Astrocyte (in vitro differentiated cells and primary cell): ENCODE measurements around the gene ASTN1.

Source experiments
- EZH2 ChIP-seq: IDR thresholded peaks from 2 replicates; pipeline ENCODE4 v1.6.1; 2012; ENCODE audit warnings: mild to moderate bottlenecking, low read length, inconsistent platforms; ENCODE audit not compliant: insufficient read depth
- TF ChIP-seq, protein P1 (sequence below): IDR thresholded peaks from 2 replicates; pipeline ENCODE4 v1.5.1; 2011; ENCODE audit warnings: low read depth, mild to moderate bottlenecking, inconsistent platforms, low read length, moderate library complexity; ENCODE audit not compliant: insufficient read depth

DNA sequence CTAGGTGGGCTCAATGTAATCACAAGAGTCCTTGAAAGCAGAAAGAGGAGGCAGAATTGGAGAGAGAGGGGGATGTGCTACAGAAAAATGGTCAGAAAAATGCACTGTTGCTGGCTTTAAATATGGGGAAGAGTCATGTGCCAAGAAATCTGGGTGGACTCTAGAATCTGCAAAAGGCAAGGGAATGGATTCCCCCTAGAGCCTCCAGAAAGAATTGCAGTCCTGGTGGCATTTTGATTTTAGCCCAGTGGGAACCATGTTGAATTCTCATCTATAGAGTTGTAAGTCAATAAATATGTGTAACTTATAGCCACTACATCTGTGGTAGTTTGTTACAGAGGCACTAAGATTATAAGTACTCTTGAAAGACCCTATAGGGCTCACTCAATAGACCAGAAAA is 210.3 kb downstream of the ASTN1 start:
- TF ChIP-seq, protein P1, sequence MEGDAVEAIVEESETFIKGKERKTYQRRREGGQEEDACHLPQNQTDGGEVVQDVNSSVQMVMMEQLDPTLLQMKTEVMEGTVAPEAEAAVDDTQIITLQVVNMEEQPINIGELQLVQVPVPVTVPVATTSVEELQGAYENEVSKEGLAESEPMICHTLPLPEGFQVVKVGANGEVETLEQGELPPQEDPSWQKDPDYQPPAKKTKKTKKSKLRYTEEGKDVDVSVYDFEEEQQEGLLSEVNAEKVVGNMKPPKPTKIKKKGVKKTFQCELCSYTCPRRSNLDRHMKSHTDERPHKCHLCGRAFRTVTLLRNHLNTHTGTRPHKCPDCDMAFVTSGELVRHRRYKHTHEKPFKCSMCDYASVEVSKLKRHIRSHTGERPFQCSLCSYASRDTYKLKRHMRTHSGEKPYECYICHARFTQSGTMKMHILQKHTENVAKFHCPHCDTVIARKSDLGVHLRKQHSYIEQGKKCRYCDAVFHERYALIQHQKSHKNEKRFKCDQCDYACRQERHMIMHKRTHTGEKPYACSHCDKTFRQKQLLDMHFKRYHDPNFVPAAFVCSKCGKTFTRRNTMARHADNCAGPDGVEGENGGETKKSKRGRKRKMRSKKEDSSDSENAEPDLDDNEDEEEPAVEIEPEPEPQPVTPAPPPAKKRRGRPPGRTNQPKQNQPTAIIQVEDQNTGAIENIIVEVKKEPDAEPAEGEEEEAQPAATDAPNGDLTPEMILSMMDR, result no peak
- no peak for TF ChIP-seq EZH2
